Breast epithelium (tissue), 4 donors: Measurements from ENCODE around the gene DEFB112. TPM values are rescaled to one million over a fixed set of nuclear protein-coding genes. Genes with fewer than 3 reads are reported as not detected.

Experiments
- DNase-seq, 2 donors: peaks; one replicate each; pipeline ENCODE4 v3.0.0-alpha.2; 2019; ENCODE audit warnings: low spot score in 2 of 2
- H3K27ac ChIP-seq, 2 donors: fragments of 200-600 bp; sonication (generic) in 1 of 2; one replicate each; pipeline ENCODE4 v1.5.1; 2016 to 2019; ENCODE audit warnings: mild to moderate bottlenecking in 1 of 2
- H3K27me3 ChIP-seq, 2 donors: fragments of 200-600 bp; sonication (generic) in 1 of 2; one replicate each; pipeline versions ENCODE4 v1.5.1 to v1.6.0; 2017 to 2019; ENCODE audit warnings: control low read depth in 1 of 2, mild to moderate bottlenecking in 1 of 2
- H3K36me3 ChIP-seq: fragments of 200-600 bp; one replicate; pipeline ENCODE4 v1.5.1; 2019
- H3K4me1 ChIP-seq, 2 donors: fragments of 200-600 bp; sonication (generic); one replicate each; pipeline ENCODE4 v1.5.1; 2016 to 2019; ENCODE audit warnings: control low read depth in 1 of 2
- H3K4me3 ChIP-seq, 3 donors: fragments of 200-600 bp; sonication (generic); 1 replicate in 2 of 3; 2 replicates in 1 of 3; pipeline ENCODE4 v1.5.1; 2016 to 2019; ENCODE audit warnings: mild to moderate bottlenecking in 3 of 3, moderate library complexity in 2 of 3
- H3K9me3 ChIP-seq, 2 donors: fragments of 200-600 bp; sonication (generic) in 1 of 2; one replicate each; pipeline ENCODE4 v1.5.1; 2016 to 2019; ENCODE audit warnings: control low read depth in 1 of 2
- CTCF ChIP-seq, 3 donors: fragments of 450-650 bp; IDR thresholded peaks; one replicate each; pipeline ENCODE4 v1.5.1; 2016 to 2017; ENCODE audit warnings: antibody characterized with exemption in 3 of 3, mild to moderate bottlenecking in 3 of 3, moderate library complexity in 3 of 3
- POLR2A ChIP-seq: fragments of 450-650 bp; IDR thresholded peaks from one replicate; pipeline ENCODE4 v1.6.1; 2016; ENCODE audit warnings: antibody characterized with exemption, mild to moderate bottlenecking, moderate library complexity
- POLR2AphosphoS5 ChIP-seq, 3 donors: sonication (generic); formaldehyde crosslinking; IDR thresholded peaks; one replicate each; pipeline ENCODE4 v1.6.1; 2017; ENCODE audit warnings: antibody characterized with exemption in 3 of 3
- intact Hi-C: fragments of 100-400 bp; cut with DNase I; formaldehyde crosslinking; loops from one replicate; pipeline ENCODE4 v1.15.1; 2023; ENCODE audit warnings: low total_unique reads
- total RNA-seq, 3 donors: library from RNA; depleted of rRNA; stranded (reverse); fragments of >200 nt; gene quantifications; one replicate each; pipeline ENCODE4 v1.1.0, GENCODE V29; 2016

Gene DEFB112
- total RNA-seq, 3 donors from 2014 or later: not detected

- DNase-seq: no peak
- no peak overlapping the region for H3K27ac ChIP-seq
- H3K9me3 ChIP-seq: no peaks in the 10 kb centered on the region
- H3K4me1 ChIP-seq: no peaks in the 10 kb centered on the region
- no peaks in the 10 kb centered on the region for H3K36me3 ChIP-seq
- intact Hi-C loops: no loop called here
- no peak overlapping the region for H3K4me3 ChIP-seq
- no peak for TF ChIP-seq CTCF (IDR thresholded peaks at IDR 0.05)
- no peak for TF ChIP-seq POLR2A
- TF ChIP-seq POLR2AphosphoS5 (IDR thresholded peaks at IDR 0.05): no peak
- H3K27me3 ChIP-seq: no peaks in the 10 kb centered on the region
Observed at GRCh38 chr6:50076431-50076830, 26.7 kb upstream of the DEFB112 start.

- no peaks in the 10 kb centered on the region for H3K4me1 ChIP-seq
- no peaks in the 10 kb centered on the region for H3K9me3 ChIP-seq
- no peaks in the 10 kb centered on the region for H3K27me3 ChIP-seq
- H3K36me3 ChIP-seq: no peaks in the 10 kb centered on the region
- no peak overlapping the region for H3K4me3 ChIP-seq
- intact Hi-C loops: no loop called here
- DNase-seq: no peak
- TF ChIP-seq CTCF (IDR thresholded peaks at IDR 0.05): no peak
- H3K27ac ChIP-seq: no peak overlapping the region
Observed at GRCh38 chr6:50071921-50072320, 22.2 kb upstream of the DEFB112 start.

GRCh38 chr6:50070101-50070500 lies 20.4 kb upstream of the DEFB112 start:
- intact Hi-C loops: no loop called here
- no peaks in the 10 kb centered on the region for H3K4me1 ChIP-seq
- H3K36me3 ChIP-seq: no peaks in the 10 kb centered on the region
- no peak for TF ChIP-seq CTCF (IDR thresholded peaks at IDR 0.05)
- no peak for TF ChIP-seq POLR2AphosphoS5 (IDR thresholded peaks at IDR 0.05)
- no peak for TF ChIP-seq POLR2A
- no peaks in the 10 kb centered on the region for H3K27me3 ChIP-seq
- H3K9me3 ChIP-seq: no peaks in the 10 kb centered on the region
- no peak overlapping the region for H3K4me3 ChIP-seq
- H3K27ac ChIP-seq: no peak overlapping the region
- no peak for DNase-seq

- H3K4me1 ChIP-seq: no peaks in the 10 kb centered on the region
- H3K4me3 ChIP-seq: no peak overlapping the region
- intact Hi-C loops: no loop called here
- TF ChIP-seq POLR2AphosphoS5 (IDR thresholded peaks at IDR 0.05) (no peak), CTCF (IDR thresholded peaks at IDR 0.05) (no peak), POLR2A (no peak)
- H3K9me3 ChIP-seq: peaks cover 0 to 4% of the 10 kb centered on the region in 2 donors
- no peaks in the 10 kb centered on the region for H3K36me3 ChIP-seq
- DNase-seq: no peak
- no peak overlapping the region for H3K27ac ChIP-seq
- no peaks in the 10 kb centered on the region for H3K27me3 ChIP-seq
Observed at GRCh38 chr6:50062051-50062450, 12.3 kb upstream of the DEFB112 start.

- Histone ChIP-seq H3K9me3 (no peaks in the 10 kb centered on the region), H3K36me3 (no peaks in the 10 kb centered on the region), H3K27ac (no peak overlapping the region), H3K4me1 (no peaks in the 10 kb centered on the region), H3K27me3 (no peaks in the 10 kb centered on the region), H3K4me3 (no peak overlapping the region)
- no peak for TF ChIP-seq CTCF (IDR thresholded peaks at IDR 0.05)
- DNase-seq: no peak
- intact Hi-C loops: no loop called here
Observed at GRCh38 chr6:50056242-50056641, 6.5 kb upstream of the DEFB112 start.
